Small intestine (tissue), 7 donors: ENCODE data around the gene GPA33. TPM values are rescaled to one million over a fixed set of nuclear protein-coding genes. Genes with fewer than 3 reads are reported as not detected.

ENCODE experiments used
- DNase-seq, 2 donors: peaks; one replicate each; pipeline versions ENCODE4 v3.0.0 to v3.0.0-alpha.2; 2013
- FAIRE-seq: peaks from 2 replicates; lab custom pipeline; 2012; peaks lifted over from hg19 to GRCh38; lab: Jason Lieb, UNC
- H3K27ac ChIP-seq, 3 donors: one replicate each; pipeline ENCODE4 v1.5.1; 2013; ENCODE audit warnings: low read length in 2 of 3, mild to moderate bottlenecking in 2 of 3, control low read depth in 1 of 3, inconsistent platforms in 1 of 3, low read depth in 1 of 3, moderate library complexity in 1 of 3
- H3K27me3 ChIP-seq, 3 donors: one replicate each; pipeline ENCODE4 v1.6.1; 2013; ENCODE audit warnings: low read length in 3 of 3, inconsistent platforms in 1 of 3; ENCODE audit not compliant: control insufficient read depth in 3 of 3, insufficient read depth in 3 of 3
- H3K36me3 ChIP-seq, 3 donors: one replicate each; pipeline ENCODE4 v1.6.1; 2013; ENCODE audit warnings: low read length in 3 of 3, inconsistent platforms in 1 of 3, low read depth in 1 of 3, mild to moderate bottlenecking in 1 of 3, moderate library complexity in 1 of 3; ENCODE audit not compliant: control insufficient read depth in 3 of 3, insufficient read depth in 2 of 3
- H3K4me1 ChIP-seq, 3 donors: one replicate each; pipeline ENCODE4 v1.6.1; 2013; ENCODE audit warnings: low read length in 2 of 3, inconsistent platforms in 1 of 3, low read depth in 1 of 3, mild to moderate bottlenecking in 1 of 3, moderate library complexity in 1 of 3; ENCODE audit not compliant: control insufficient read depth in 3 of 3, insufficient read depth in 2 of 3
- H3K4me3 ChIP-seq, 3 donors: one replicate each; pipeline ENCODE4 v1.5.1; 2013; ENCODE audit warnings: low read length in 3 of 3, control low read depth in 1 of 3, inconsistent platforms in 1 of 3, low read depth in 1 of 3, mild to moderate bottlenecking in 1 of 3, moderate library complexity in 1 of 3
- H3K9me3 ChIP-seq, 2 donors: one replicate each; pipeline ENCODE4 v1.6.1; 2013; ENCODE audit warnings: low read depth in 1 of 2, low read length in 1 of 2; ENCODE audit not compliant: control insufficient read depth in 2 of 2, insufficient read depth in 1 of 2
- WGBS, 3 donors: extraction: QIAGEN DNeasy Blood & Tissue Kit; methylation state at CpG; one replicate each; pipeline ENCODE4 v1.1.7; 2013; 5-methylcytosine and 5-hydroxymethylcytosine counted together
- polyA plus RNA-seq, 4 donors: library from polyadenylated mRNA; stranded (reverse) in 3 of 4; unstranded in 1 of 4; fragments of 200-250 nt in 3 of 4; fragments of 120-200 nt in 1 of 4; gene quantifications; one replicate each; pipeline versions ENCODE4 v1.2.1 to v1.2.3, GENCODE V29; 2013
- donor health status: healthy with polysubstance abuse.
- donor health status: control.
- donor health status: control.
- donor health status: Bipolar disorder and iron deficiency.
- donor health status: healthy.

GPA33 gene
- polyA plus RNA-seq, 4 donors: 30.9 to 114 (median 92.9) TPM

DNA sequence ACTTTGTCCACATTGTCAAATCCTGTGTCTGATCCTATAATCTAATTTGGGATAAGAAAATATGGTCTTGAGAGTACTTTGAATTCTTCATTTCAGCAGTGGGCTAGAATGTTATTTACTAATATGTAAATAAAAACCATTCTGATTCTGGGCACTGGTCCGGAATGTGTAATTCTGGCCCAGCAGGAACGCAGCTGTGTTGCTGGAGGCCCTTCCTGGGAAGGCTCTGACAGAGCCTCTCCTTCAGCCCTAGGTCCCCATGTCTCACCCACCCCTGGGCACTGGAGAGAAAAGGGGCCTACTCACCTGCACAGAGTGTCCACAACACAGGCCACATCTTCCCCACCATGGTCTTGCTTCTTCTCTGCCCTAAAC lies 251 bp downstream of the GPA33 start:
- no peaks in the 10 kb centered on the region for H3K9me3 ChIP-seq
- no peak for DNase-seq
- peaks cover 0 to 54% (median 1%) of the 10 kb centered on the region in 3 donors for H3K4me1 ChIP-seq
- H3K4me3 ChIP-seq: peak overlapping the region; percentile 28 to 53 (median 29)
- H3K27me3 ChIP-seq: no peaks in the 10 kb centered on the region
- peak overlapping the region; percentile 88 to 98 (median 91) for H3K27ac ChIP-seq
- WGBS, 3 donors: 13 to 52% (median 42%) methylated on average over 2 of the region's 2 CpGs
- no peak for FAIRE-seq
- peaks cover 0 to 4% (median 0%) of the 10 kb centered on the region in 3 donors for H3K36me3 ChIP-seq

DNA sequence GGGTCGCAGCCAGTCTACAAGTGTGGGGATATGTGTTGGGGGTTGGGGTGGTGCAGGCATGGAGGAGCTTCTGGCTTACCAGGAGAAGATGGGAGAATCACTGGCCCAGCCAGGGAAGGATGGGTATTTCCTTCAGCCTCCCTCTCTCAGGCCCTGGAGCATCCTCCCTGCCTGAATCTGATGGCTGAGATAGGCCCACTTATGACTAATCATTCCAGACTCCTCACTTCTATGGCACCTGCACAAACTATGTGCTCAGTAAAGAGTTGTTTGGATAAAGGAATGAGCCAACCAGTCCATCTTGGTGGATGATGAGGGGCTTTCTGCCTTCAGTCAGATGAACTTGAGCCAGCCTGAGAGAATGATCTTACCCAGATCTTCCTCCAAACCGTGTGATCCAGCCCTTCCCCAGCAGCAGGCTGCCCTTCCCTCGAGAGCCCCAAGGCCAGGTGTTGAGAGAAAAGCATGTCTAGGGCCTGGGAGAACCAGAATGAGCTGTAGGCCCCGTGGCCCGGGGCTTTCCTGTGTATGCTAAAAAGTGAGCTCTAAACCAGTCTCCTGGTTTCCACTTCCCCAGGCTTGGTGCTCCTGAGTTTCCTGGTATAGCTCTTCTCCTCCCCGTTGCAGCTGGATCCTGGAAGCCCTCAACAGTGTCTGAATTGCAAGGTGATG lies 1.3 kb downstream of the GPA33 start:
- peak in 1 of 2 donors; percentile 41 for DNase-seq
- Histone ChIP-seq H3K4me3 (peak overlapping the region in 2 of 3 donors; percentile 29 to 53), H3K27ac (peak overlapping the region; percentile 88 to 98 (median 91)), H3K36me3 (peaks cover 0 to 4% (median 0%) of the 10 kb centered on the region in 3 donors), H3K4me1 (peaks cover 0 to 65% (median 4%) of the 10 kb centered on the region in 3 donors), H3K27me3 (no peaks in the 10 kb centered on the region), H3K9me3 (no peaks in the 10 kb centered on the region)
- no peak for FAIRE-seq
- WGBS, 3 donors: 32 to 63% (median 47%) methylated on average over 6 of the region's 6 CpGs

DNA sequence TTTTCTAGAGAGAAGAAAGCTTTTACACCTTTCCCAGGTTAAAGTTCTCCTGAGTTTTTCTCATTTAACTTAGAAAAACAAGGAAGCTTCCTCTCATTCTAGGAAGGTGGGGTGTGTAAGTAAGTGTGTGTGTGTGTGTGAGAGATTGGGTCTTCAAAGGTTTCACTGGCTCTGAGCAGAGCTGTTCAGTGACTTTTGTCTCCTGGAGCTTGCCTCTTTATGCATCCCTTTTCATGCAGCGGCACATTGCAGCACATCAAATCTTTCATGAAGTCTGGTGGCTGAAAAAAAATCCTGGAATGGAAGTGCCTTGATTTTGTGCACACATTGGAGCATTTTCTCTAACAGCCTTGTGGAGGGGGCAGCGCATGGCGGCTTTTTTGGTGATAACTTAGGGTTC lies 3.4 kb downstream of the GPA33 start:
- Histone ChIP-seq H3K27ac (peak overlapping the region in 1 of 3 donors; percentile 58), H3K4me1 (peaks cover 0 to 83% (median 5%) of the 10 kb centered on the region in 3 donors), H3K9me3 (no peaks in the 10 kb centered on the region), H3K4me3 (no peak overlapping the region), H3K36me3 (peaks cover 0 to 4% (median 0%) of the 10 kb centered on the region in 3 donors), H3K27me3 (no peaks in the 10 kb centered on the region)
- FAIRE-seq (no peak), DNase-seq (peak in 1 of 2 donors; percentile 44)
- WGBS, 3 donors: 55 to 61% (median 57%) methylated on average over 3 of the region's 3 CpGs

DNA sequence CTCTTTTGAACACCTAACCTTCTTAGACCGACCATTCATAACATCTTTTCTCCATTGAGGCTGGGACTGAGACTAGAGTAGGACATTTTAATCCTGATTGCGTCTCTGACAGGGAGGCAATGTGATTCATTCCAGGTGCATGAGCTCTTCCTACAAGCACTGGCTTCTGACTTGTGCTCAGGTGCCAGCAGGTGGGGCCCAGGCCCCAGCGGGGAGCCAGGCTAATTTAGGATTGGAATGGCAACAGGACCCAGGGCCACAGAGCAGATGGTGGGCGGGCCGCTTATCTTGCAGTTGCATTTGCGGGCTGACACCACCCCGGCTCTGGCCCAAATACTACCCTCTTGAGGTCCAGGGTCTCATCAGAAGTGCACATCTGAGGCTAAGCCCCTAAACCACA lies 4.1 kb downstream of the GPA33 start:
- Histone ChIP-seq H3K27ac (peak overlapping the region; percentile 41 to 96 (median 58)), H3K4me1 (peaks cover 0 to 87% (median 5%) of the 10 kb centered on the region in 3 donors), H3K27me3 (no peaks in the 10 kb centered on the region), H3K36me3 (peaks cover 0 to 11% (median 0%) of the 10 kb centered on the region in 3 donors), H3K9me3 (no peaks in the 10 kb centered on the region), H3K4me3 (peak overlapping the region in 1 of 3 donors; percentile 9)
- DNase-seq: peak; percentile 49 to 51
- WGBS, 3 donors: 15 to 68% (median 42%) methylated on average over 7 of the region's 7 CpGs
- FAIRE-seq: no peak

DNA sequence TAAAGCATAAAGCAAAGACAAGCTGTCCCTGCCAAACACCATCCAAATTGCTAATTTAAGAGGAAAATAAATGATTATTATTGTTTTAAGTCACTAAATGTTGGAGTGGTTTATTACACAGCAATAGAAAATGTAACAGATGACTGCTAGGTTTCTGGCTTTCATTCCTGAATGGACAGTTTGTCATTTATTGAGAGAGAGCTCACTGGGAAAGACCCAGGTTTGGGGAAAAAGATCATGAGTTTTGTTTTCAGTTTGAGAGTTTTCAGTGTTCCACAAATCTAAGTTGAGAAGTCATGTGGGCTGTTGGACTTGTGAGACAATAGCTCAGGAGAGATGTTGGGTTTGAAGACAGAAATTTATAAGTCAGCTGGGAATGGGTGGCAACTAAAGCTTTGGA lies 5.4 kb downstream of the GPA33 start:
- FAIRE-seq: no peak
- H3K4me1 ChIP-seq: peaks cover 0 to 78% (median 7%) of the 10 kb centered on the region in 3 donors
- no peaks in the 10 kb centered on the region for H3K27me3 ChIP-seq
- H3K4me3 ChIP-seq: no peak overlapping the region
- H3K36me3 ChIP-seq: peaks cover 0 to 11% (median 0%) of the 10 kb centered on the region in 3 donors
- H3K27ac ChIP-seq: peak overlapping the region; percentile 92 to 96 (median 93)
- no peaks in the 10 kb centered on the region for H3K9me3 ChIP-seq
- no peak for DNase-seq

DNA sequence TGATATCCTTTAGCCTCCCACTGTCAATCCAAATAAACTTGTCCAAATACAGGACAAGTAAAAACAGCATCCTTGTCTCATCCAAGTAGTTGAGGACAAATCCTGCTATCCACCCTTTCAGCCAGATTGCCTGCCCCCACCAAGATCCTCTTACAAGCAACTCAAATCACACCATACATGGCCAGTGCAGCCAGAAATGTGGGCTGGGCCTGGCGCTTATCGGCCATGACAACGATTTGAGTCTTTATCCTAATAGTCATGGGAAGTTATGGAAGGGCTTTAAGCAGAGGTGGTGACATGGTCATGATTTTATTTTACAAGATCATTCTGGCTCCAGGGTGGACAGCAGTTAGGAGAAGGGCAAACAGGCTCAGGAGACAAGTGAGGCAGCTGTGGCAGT lies 6.3 kb downstream of the GPA33 start:
- no peaks in the 10 kb centered on the region for H3K9me3 ChIP-seq
- peaks cover 0 to 11% (median 0%) of the 10 kb centered on the region in 3 donors for H3K36me3 ChIP-seq
- no peaks in the 10 kb centered on the region for H3K27me3 ChIP-seq
- FAIRE-seq (no peak), DNase-seq (no peak)
- peaks cover 0 to 73% (median 7%) of the 10 kb centered on the region in 3 donors for H3K4me1 ChIP-seq
- H3K27ac ChIP-seq: peak overlapping the region; percentile 92 to 96 (median 93)
- H3K4me3 ChIP-seq: no peak overlapping the region
- 71 to 95% (median 76%) methylated on average over 3 of the region's 3 CpGs for WGBS, 3 donors

DNA sequence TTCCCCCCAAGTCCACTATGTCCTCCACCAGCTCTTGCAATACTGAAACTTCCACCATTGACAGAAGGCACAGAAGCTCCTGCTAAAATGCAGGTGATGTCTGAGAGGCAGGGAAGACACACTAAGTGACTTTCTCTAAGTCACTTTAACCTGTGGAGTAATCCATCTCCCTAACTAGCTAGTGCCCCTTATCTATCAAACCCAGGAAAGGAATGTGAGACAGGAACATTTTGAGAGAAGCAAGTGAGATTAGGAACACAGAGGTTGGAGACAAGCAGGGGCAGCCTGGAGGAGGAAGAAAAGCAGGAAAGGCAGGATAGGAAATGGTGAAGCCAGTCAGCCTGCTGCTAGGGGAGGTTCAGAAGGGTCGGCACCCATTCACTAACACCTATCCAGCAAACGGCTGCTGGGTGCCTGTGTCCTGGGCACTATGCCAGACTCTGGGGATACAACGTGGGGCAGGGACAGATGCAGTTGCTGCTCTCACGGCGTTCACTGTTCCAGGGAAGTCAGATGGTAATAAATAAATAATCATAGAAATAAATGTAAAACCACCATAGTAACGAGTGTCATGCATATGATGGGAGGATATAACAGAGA lies 7.0 kb downstream of the GPA33 start:
- Histone ChIP-seq H3K27me3 (no peaks in the 10 kb centered on the region), H3K4me1 (peaks cover 0 to 66% (median 11%) of the 10 kb centered on the region in 3 donors), H3K36me3 (peaks cover 0 to 14% (median 0%) of the 10 kb centered on the region in 3 donors), H3K27ac (peak overlapping the region; percentile 92 to 96 (median 93)), H3K4me3 (no peak overlapping the region), H3K9me3 (no peaks in the 10 kb centered on the region)
- DNase-seq (peak; percentile 71 to 84), FAIRE-seq (no peak)
- 12 to 33% (median 14%) methylated on average over 6 of the region's 6 CpGs for WGBS, 3 donors

DNA sequence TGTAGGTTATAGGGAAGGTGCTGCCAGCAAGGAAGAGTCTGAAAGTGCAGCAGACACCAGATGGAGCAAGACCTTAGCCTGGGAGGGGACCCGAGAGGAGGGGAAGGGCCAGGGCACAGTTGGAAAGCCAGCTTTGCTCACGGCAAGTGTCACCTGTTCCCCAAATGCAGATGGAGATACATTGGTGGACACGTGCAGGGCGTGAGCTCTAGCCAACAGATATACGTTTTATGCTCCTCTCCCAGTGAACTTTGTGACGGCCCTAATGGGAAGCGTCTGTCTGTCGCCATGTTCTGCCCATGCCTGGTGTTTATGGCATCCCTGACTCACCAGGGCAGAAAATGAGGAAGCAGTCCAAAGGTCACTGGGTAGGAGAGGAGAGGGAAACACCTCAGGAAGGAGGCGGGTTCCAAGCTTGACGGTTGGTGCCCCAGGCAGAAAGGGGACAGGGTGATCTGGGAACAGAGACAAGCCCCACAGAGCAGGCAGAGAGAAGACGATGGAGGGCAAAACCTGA lies 7.6 kb downstream of the GPA33 start:
- Histone ChIP-seq H3K27ac (peak overlapping the region; percentile 92 to 96 (median 93)), H3K4me1 (peaks cover 0 to 62% (median 13%) of the 10 kb centered on the region in 3 donors), H3K36me3 (peaks cover 0 to 10% (median 0%) of the 10 kb centered on the region in 3 donors), H3K4me3 (no peak overlapping the region), H3K27me3 (no peaks in the 10 kb centered on the region), H3K9me3 (no peaks in the 10 kb centered on the region)
- WGBS, 3 donors: 25 to 59% (median 31%) methylated on average over 11 of the region's 11 CpGs
- FAIRE-seq (no peak), DNase-seq (peak; percentile 99 to 100)
